ENCODE data around the gene GDF2. TPM values are rescaled to one million over a fixed set of nuclear protein-coding genes. Genes with fewer than 3 reads are reported as not detected.

The GDF2 gene
- total and polyA plus RNA-seq, 4 donors = not detected

- 90 to 100% methylated on average over 3 of the region's 3 CpGs for WGBS, 2 donors
- H3K36me3 ChIP-seq (ENCODE audit: control insufficient read depth in 4 of 4, insufficient read depth in 4 of 4, low read length in 4 of 4) = no peaks in the 10 kb centered on the region
- no peak for DNase-seq
- no peak overlapping the region for H3K4me3 ChIP-seq
- ATAC-seq (ENCODE audit: insufficient read depth, low FRiP score) = no peak
- H3K9ac ChIP-seq (ENCODE audit: insufficient read depth in 1 of 2, low read length in 2 of 2) = no peak overlapping the region
- H3K4me1 ChIP-seq (ENCODE audit: control insufficient read depth in 5 of 5, insufficient read depth in 5 of 5, low read length in 5 of 5) = peaks cover 0 to 4% (median 0%) of the 10 kb centered on the region in 5 donors
- H3K27ac ChIP-seq (ENCODE audit: low read depth in 1 of 2, low read length in 1 of 2) = no peak overlapping the region
- peaks cover 0 to 3% (median 0%) of the 10 kb centered on the region in 3 donors for H3K27me3 ChIP-seq (ENCODE audit: control insufficient read depth in 3 of 3, insufficient read depth in 3 of 3, low read length in 2 of 3)
- TF ChIP-seq CTCF (IDR thresholded peaks at IDR 0.05; ENCODE audit: control extremely low read depth, extremely low read depth) = no peak
- H3K9me3 ChIP-seq (ENCODE audit: control insufficient read depth in 4 of 4, insufficient read depth in 3 of 4, low read length in 3 of 4) = peaks cover 0 to 2% (median 0%) of the 10 kb centered on the region in 4 donors
Observed at GRCh38 chr10:47330366-47330765, 8.1 kb downstream of the GDF2 start.

- Histone ChIP-seq H3K4me3 (no peak overlapping the region), H3K4me1 (ENCODE audit: control insufficient read depth in 5 of 5, insufficient read depth in 5 of 5, low read length in 5 of 5) (peaks cover 0 to 4% (median 0%) of the 10 kb centered on the region in 5 donors), H3K27ac (ENCODE audit: low read depth in 1 of 2, low read length in 1 of 2) (no peak overlapping the region), H3K9ac (ENCODE audit: insufficient read depth in 1 of 2, low read length in 2 of 2) (no peak overlapping the region), H3K27me3 (ENCODE audit: control insufficient read depth in 3 of 3, insufficient read depth in 3 of 3, low read length in 2 of 3) (peaks cover 0 to 3% (median 0%) of the 10 kb centered on the region in 3 donors), H3K36me3 (ENCODE audit: control insufficient read depth in 4 of 4, insufficient read depth in 4 of 4, low read length in 4 of 4) (no peaks in the 10 kb centered on the region), H3K9me3 (ENCODE audit: control insufficient read depth in 4 of 4, insufficient read depth in 3 of 4, low read length in 3 of 4) (peaks cover 0 to 2% (median 0%) of the 10 kb centered on the region in 4 donors)
- ATAC-seq (ENCODE audit: insufficient read depth, low FRiP score) (no peak), DNase-seq (peak in 1 of 3 donors; percentile 11)
- 68 to 77% methylated on average over 3 of the region's 3 CpGs for WGBS, 2 donors
- TF ChIP-seq CTCF (IDR thresholded peaks at IDR 0.05; ENCODE audit: control extremely low read depth, extremely low read depth) = no peak
Observed at GRCh38 chr10:47330804-47331203, 8.6 kb downstream of the GDF2 start.

- WGBS, 2 donors = 94 to 96% methylated on average over 9 of the region's 9 CpGs
- H3K27ac ChIP-seq (ENCODE audit: low read depth in 1 of 2, low read length in 1 of 2) = no peak overlapping the region
- peaks cover 0 to 3% (median 0%) of the 10 kb centered on the region in 3 donors for H3K27me3 ChIP-seq (ENCODE audit: control insufficient read depth in 3 of 3, insufficient read depth in 3 of 3, low read length in 2 of 3)
- H3K4me3 ChIP-seq = no peak overlapping the region
- ATAC-seq (ENCODE audit: insufficient read depth, low FRiP score) = no peak
- H3K9me3 ChIP-seq (ENCODE audit: control insufficient read depth in 4 of 4, insufficient read depth in 3 of 4, low read length in 3 of 4) = peaks cover 0 to 2% (median 0%) of the 10 kb centered on the region in 4 donors
- TF ChIP-seq CTCF (IDR thresholded peaks at IDR 0.05; ENCODE audit: control extremely low read depth, extremely low read depth) = no peak
- no peak overlapping the region for H3K9ac ChIP-seq (ENCODE audit: insufficient read depth in 1 of 2, low read length in 2 of 2)
- H3K36me3 ChIP-seq (ENCODE audit: control insufficient read depth in 4 of 4, insufficient read depth in 4 of 4, low read length in 4 of 4) = no peaks in the 10 kb centered on the region
- peaks cover 0 to under 1% (median 0%) of the 10 kb centered on the region in 5 donors for H3K4me1 ChIP-seq (ENCODE audit: control insufficient read depth in 5 of 5, insufficient read depth in 5 of 5, low read length in 5 of 5)
- DNase-seq = no peak
Observed at GRCh38 chr10:47331491-47331890, 9.2 kb downstream of the GDF2 start.

GRCh38 chr10:47331954-47332353, 9.7 kb downstream of the GDF2 start:
- WGBS, 2 donors = 83 to 87% methylated on average over 7 of the region's 7 CpGs
- Histone ChIP-seq H3K36me3 (ENCODE audit: control insufficient read depth in 4 of 4, insufficient read depth in 4 of 4, low read length in 4 of 4) (no peaks in the 10 kb centered on the region), H3K27ac (ENCODE audit: low read depth in 1 of 2, low read length in 1 of 2) (no peak overlapping the region), H3K9ac (ENCODE audit: insufficient read depth in 1 of 2, low read length in 2 of 2) (no peak overlapping the region), H3K9me3 (ENCODE audit: control insufficient read depth in 4 of 4, insufficient read depth in 3 of 4, low read length in 3 of 4) (peaks cover 0 to 2% (median 0%) of the 10 kb centered on the region in 4 donors), H3K27me3 (ENCODE audit: control insufficient read depth in 3 of 3, insufficient read depth in 3 of 3, low read length in 2 of 3) (peaks cover 0 to 3% (median 0%) of the 10 kb centered on the region in 3 donors), H3K4me1 (ENCODE audit: control insufficient read depth in 5 of 5, insufficient read depth in 5 of 5, low read length in 5 of 5) (no peaks in the 10 kb centered on the region), H3K4me3 (no peak overlapping the region)
- no peak for ATAC-seq (ENCODE audit: insufficient read depth, low FRiP score)
- DNase-seq = no peak
- no peak for TF ChIP-seq CTCF (IDR thresholded peaks at IDR 0.05; ENCODE audit: control extremely low read depth, extremely low read depth)

All from lung (tissue), 12 donors.